OCI-LY7 (cell line): ENCODE results near the gene CABP4.

Experiments
- EZH2phosphoT487 ChIP-seq: fragments of 200-600 bp; sonication (generic); IDR thresholded peaks from 2 replicates; pipeline ENCODE4 v1.6.1; 2018; ENCODE audit warnings: low read depth, borderline replicate concordance, mild to moderate bottlenecking, mixed run types, antibody characterized with exemption, low read length, moderate library complexity, mixed read lengths
- TF ChIP-seq, protein P1 (sequence below): fragments of 200-600 bp; sonication (generic); conservative IDR thresholded peaks from 2 replicates; pipeline ENCODE4 v1.5.1; 2014; ENCODE audit warnings: mild to moderate bottlenecking, antibody characterized with exemption, low read length, moderate library complexity, mixed read lengths

DNA sequence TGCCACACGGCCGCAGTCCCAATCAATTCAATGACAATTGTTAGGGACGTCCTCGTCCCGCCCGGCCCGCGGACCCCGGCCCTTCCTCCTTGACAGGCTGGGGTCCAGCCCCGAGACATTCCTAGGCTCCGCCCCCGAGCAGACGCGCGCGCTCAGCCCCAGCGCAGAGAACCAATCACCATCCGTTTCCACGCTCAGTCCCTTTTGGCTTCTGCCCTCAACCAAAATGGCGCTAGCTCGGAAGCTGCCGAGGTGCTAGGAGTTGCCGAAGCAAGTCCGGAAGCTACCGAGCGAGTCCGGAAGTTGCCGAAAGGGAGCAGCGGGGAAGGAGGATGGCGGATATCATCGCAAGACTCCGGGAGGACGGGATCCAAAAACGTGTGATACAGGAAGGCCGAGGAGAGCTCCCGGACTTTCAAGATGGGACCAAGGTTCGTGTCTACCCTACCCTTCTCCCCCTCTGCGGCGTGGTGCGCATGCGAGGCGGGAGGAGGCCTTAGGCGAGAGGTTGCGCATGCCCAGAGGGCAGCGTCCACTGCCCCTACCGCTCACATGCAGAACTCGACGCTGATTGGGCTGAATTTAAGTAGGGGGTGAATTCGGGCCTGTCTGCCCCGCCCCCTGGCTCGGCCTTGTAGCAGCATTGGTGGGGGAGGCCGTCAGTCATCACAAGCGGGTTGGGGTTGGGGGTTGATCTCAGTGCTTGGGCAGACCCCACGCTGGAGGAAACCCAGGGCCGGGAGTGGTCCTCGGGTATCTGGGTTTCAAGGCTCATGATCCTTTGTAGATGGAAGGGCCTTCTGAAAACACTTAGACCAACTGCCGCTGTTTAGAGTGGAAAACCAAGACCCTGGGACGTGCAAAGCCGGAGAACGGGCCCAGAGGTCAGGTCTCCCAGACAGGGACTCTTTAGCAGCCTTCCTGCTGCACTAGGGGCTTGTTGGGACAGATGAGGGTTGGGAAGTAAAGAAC lies 28.0 kb downstream of the CABP4 start, which contains the start of gene AIP:
- TF ChIP-seq, protein P1, sequence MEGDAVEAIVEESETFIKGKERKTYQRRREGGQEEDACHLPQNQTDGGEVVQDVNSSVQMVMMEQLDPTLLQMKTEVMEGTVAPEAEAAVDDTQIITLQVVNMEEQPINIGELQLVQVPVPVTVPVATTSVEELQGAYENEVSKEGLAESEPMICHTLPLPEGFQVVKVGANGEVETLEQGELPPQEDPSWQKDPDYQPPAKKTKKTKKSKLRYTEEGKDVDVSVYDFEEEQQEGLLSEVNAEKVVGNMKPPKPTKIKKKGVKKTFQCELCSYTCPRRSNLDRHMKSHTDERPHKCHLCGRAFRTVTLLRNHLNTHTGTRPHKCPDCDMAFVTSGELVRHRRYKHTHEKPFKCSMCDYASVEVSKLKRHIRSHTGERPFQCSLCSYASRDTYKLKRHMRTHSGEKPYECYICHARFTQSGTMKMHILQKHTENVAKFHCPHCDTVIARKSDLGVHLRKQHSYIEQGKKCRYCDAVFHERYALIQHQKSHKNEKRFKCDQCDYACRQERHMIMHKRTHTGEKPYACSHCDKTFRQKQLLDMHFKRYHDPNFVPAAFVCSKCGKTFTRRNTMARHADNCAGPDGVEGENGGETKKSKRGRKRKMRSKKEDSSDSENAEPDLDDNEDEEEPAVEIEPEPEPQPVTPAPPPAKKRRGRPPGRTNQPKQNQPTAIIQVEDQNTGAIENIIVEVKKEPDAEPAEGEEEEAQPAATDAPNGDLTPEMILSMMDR = no peak
- no peak for TF ChIP-seq EZH2phosphoT487
